DMS153 treated with DMSO at 0.1 percent for 48 hours (cell line): ENCODE data around the gene PTPRU.
"Not testable (repeated sequence)": the region's sequence is repeated elsewhere in the genome, so short reads cannot be mapped to it uniquely, and the experiment has no call there.

Experiments used
- DNase-seq: peaks from one replicate; lab custom pipeline; 2025; ENCODE audit not compliant: unreplicated experiment; lab: John Stamatoyannopoulos, UW

Gene PTPRU

GRCh38 chr1:29221296-29221695 lies 15.0 kb upstream of the PTPRU start:
- no peak for DNase-seq

- not testable (repeated sequence) for DNase-seq
Observed at GRCh38 chr1:29222260-29222659, 14.1 kb upstream of the PTPRU start.

GRCh38 chr1:29222686-29223085 lies 13.6 kb upstream of the PTPRU start:
- DNase-seq: no peak

DNA sequence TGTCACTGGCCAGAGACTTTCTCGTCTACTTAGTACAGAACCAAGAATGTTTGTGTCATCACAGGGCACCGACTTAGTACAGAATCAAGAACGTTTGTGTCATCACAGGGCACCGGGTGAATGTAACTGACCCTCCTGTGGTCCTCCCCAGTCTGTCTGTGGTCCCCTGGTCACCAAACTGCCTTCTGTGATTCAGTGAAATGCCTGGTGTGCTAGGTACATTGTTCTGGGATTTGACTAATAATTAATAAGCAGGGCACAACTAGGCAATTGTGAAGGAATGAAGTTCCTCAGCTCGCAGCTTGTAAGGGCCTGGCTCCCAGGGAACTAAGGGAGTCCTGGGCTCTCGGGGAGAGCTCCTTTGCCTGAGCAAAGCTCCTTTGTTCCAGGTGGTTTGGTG lies 12.8 kb upstream of the PTPRU start:
- no peak for DNase-seq

DNA sequence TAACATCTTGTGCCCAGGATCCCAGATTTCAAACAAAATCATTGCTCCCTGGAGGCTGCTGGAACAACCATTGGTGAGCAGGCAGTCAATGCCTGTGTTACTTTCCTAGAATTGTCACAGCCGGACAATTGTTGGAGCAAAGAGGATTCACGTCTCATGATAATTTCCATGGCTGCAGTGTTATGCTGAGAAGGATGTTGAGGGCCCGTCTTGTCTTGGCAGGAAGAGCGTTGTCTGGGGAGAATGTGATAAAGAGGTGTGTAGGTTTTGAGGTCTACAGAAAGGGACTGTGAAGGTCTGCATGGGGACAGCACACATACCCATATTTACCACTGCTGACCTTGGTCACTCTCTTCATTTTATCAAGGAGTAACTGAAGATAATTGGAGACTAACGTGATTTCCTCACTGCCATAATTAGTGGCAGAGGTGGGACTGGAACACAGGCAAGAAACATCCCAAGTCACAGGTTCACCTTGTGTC lies 11.9 kb upstream of the PTPRU start:
- no peak for DNase-seq

GRCh38 chr1:29225361-29225760 lies 11.0 kb upstream of the PTPRU start:
- DNase-seq: no peak

GRCh38 chr1:29227511-29227910 lies 8.8 kb upstream of the PTPRU start:
- no peak for DNase-seq

- no peak for DNase-seq
Observed at GRCh38 chr1:29230204-29230552, 6.1 kb upstream of the PTPRU start.

DNA sequence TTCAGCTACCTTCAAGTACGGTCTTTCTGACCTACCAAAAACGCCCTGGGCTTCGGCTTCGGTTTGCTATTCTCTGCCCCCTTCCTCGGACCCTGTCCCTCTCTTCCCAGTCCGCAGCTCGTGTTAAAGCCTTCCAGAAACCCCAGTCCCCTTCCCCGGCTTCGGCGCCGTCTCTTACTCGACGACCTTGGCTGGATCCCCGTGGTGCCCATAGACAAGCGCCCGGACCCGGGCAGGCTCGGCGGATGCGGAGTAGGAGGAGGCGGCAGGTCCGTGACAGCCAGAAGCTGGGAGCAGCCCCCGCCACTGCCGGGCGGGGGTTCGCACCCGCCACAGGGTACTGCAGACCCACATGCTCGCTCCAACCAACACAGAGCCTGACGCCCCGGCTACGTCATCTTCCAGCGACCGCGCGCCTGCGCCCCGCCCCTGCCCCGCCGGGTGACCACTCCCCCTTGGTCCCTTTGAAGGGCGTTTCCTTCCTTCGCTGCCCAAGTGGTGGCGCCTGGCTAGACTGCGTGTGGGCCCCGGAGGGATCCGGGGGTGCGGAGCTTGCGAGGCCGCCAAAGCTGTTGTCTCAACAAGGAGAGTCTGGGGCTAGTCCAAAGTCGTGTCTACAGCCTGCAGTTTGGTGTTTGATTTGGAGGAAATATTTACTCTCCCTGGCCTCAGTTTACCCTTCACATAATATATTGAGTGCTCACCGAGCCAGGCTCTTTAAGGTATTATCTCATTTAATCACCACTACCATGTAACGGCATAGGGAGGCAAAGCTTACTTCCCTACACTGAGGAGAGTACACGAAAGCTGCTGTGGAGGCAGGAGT lies 5.6 kb upstream of the PTPRU start, which contains the start of gene MECR:
Gene MECR, minus strand, starts transcription at position 382 of the 826 bp plus-strand sequence. Its CDS starts 28 bp downstream, at position 354.
- DNase-seq: peak; percentile 99

DNA sequence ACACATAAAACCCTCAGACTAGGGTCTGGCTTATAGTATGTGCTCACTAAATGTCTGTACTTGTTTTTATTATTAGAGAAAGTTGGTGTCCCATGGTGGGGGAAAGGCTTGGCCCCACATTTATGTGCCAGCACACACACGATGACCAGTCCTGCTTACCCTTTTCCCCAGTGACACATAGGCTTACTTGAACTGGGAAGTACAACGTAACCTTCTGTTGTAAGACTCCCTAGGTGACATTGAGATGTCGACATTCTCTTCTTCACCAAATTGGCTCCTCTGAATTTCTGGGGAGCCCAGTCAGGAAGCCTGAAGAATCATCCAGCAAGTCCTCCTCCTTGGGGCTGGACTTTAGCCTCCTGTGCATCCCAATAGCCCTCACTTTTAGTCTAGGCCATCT lies 3.9 kb upstream of the PTPRU start:
- no peak for DNase-seq

- no peak for DNase-seq
Observed at GRCh38 chr1:29233693-29234092, 2.6 kb upstream of the PTPRU start.

GRCh38 chr1:29234471-29234870 lies 1.9 kb upstream of the PTPRU start:
- no peak for DNase-seq

- DNase-seq: not testable (repeated sequence)
Observed at GRCh38 chr1:29234881-29235280, 1.4 kb upstream of the PTPRU start.

GRCh38 chr1:29236712-29237128 lies 398 bp downstream of the PTPRU start:
- DNase-seq: no peak

DNA sequence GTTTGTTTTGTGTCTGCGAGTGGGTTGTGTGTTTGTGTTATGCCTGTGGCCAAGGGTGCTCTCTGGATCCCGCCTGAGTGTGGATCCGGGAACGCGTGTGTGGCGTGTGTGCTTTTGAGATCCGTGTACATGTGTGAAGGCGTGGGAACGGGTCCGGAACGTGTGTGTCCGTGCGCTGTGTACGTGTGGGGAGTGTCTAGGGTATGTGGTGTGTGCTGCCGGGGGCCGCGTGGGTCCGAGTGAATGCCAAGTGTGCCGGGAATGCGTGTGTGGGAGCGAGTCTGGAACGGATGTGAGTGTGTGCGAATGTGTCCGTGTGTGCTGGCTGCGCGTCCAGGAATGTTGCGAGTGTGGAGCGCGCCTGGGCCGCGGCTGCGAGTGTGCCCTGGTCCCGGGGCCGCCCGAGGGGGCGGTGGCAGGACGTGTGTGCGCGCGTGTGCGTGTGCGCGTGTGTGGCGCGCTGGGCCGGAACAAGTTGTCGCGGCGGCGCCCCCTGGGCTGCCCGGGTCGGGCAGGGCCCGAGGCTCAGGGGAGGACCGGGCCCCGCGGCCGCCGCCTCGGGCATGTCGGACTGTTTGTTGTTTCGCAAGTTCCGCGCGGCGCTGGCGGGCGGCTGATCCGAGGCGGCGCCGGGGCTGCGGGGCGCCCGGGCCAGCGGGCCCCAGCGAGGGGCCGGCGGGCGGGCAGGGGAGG lies 953 bp downstream of the PTPRU start:
- no peak for DNase-seq

GRCh38 chr1:29237852-29238619 lies 1.7 kb downstream of the PTPRU start:
- DNase-seq: no peak

DNA sequence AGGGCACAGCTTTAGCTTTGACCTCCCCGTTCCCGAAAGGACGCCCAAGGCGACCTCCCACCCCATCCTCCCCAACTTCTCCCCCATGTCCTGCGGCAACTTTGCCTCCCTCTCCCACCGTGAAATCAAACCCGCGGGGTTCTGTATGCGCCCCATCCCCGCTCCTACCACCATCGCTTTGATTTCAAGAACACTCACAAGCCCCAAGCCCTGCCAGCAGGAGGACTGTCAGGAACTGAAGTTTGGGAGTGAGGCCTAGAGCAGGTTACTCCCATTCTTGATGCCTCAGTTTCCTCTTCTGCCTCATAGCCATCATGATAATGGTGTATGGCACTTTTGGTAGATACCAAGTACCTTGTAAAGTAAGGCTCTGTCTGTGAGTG lies 2.3 kb downstream of the PTPRU start:
- DNase-seq: no peak

GRCh38 chr1:29239142-29239541 lies 2.8 kb downstream of the PTPRU start:
- DNase-seq: no peak

GRCh38 chr1:29240400-29240837 lies 4.1 kb downstream of the PTPRU start:
- no peak for DNase-seq

DNA sequence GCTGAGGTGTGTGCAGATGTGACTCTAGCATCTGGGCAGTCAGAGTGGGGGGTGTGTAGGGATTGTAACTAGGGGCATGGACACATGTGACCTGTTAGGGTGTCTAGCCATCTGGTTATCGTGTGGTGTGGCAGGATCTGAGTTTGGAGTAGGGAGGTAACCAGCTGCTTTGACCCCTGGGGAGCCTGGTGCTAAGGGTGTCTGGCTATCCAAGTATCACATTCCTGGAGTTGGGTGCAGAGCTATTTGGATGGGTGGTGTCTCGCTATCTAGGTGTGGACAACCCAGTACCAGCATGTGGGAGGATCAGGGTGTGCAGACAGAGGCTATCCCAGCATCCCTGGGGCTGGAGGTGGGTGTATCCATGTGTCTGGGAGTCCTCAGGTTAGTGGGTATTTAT lies 4.7 kb downstream of the PTPRU start:
- no peak for DNase-seq

- no peak for DNase-seq
Observed at GRCh38 chr1:29243023-29243870, 6.9 kb downstream of the PTPRU start.
